OCI-LY7 (cell line): ENCODE results near the gene CD52. TPM values are rescaled to one million over a fixed set of nuclear protein-coding genes. Genes with fewer than 3 reads are reported as not detected.

ENCODE experiments used
- BruUV-seq: library from RNA; stranded (reverse); fragments of 400-500 nt; replicated peaks from 2 replicates; lab custom pipeline; 2021; lab: Mats Ljungman, UMichigan
- CTCF ChIA-PET: fragments of 300-600 bp; sonication (Branson Sonifier 250); formaldehyde crosslinking; loops from one replicate; lab custom pipeline; 2022; ENCODE audit warnings: antibody characterized with exemption; ENCODE audit not compliant: unreplicated experiment; lab: Charles Lee
- POLR2A ChIA-PET: fragments of 300-600 bp; sonication (Branson Sonifier 250); formaldehyde crosslinking; loops from one replicate; lab custom pipeline; 2022; ENCODE audit warnings: antibody characterized with exemption; lab: Charles Lee
- DNase-seq: peaks from one replicate; pipeline ENCODE4 v3.0.0-alpha.2; 2015; ENCODE audit warnings: low spot score
- H2AFZ ChIP-seq: fragments of 200-600 bp; sonication (generic), shearing (Covaris generic); 2 replicates; pipeline ENCODE4 v1.6.1; 2014; ENCODE audit warnings: mild to moderate bottlenecking, antibody characterized with exemption, low read length, moderate library complexity
- H3K27ac ChIP-seq: fragments of 200-600 bp; sonication (generic); 2 replicates; pipeline ENCODE4 v1.5.1; 2014; ENCODE audit warnings: mixed run types, low read depth, mild to moderate bottlenecking, moderate library complexity, low read length, inconsistent platforms; ENCODE audit not compliant: poor library complexity, severe bottlenecking
- H3K36me3 ChIP-seq: fragments of 200-600 bp; sonication (generic); 2 replicates; pipeline ENCODE4 v1.6.1; 2014; ENCODE audit warnings: mild to moderate bottlenecking, antibody characterized with exemption, low read length, moderate library complexity, mixed read lengths; ENCODE audit not compliant: insufficient read depth
- H3K4me1 ChIP-seq: fragments of 200-600 bp; sonication (generic); 2 replicates; pipeline ENCODE4 v1.5.1; 2014; ENCODE audit warnings: mild to moderate bottlenecking, low read length; ENCODE audit not compliant: insufficient read depth, poor library complexity, severe bottlenecking
- H3K4me2 ChIP-seq: fragments of 200-600 bp; sonication (generic); 2 replicates; pipeline ENCODE4 v1.6.1; 2014; ENCODE audit warnings: mild to moderate bottlenecking, low read length
- H3K4me3 ChIP-seq: fragments of 200-600 bp; sonication (generic); 2 replicates; pipeline ENCODE4 v1.5.1; 2014; ENCODE audit warnings: mild to moderate bottlenecking, low read depth, low read length; ENCODE audit not compliant: poor library complexity, severe bottlenecking
- H3K79me2 ChIP-seq: fragments of 200-600 bp; sonication (generic); 2 replicates; pipeline ENCODE4 v1.6.1; 2016; ENCODE audit warnings: low read depth, mild to moderate bottlenecking, low read length, moderate library complexity, mixed read lengths; ENCODE audit not compliant: insufficient read depth
- H3K9me2 ChIP-seq: fragments of 200-600 bp; sonication (generic); 2 replicates; pipeline ENCODE4 v1.6.1; 2016; ENCODE audit warnings: mild to moderate bottlenecking, low read length, mixed read lengths; ENCODE audit not compliant: insufficient read depth
- H3K9me3 ChIP-seq: fragments of 200-600 bp; sonication (generic); 2 replicates; pipeline ENCODE4 v1.6.1; 2014; ENCODE audit warnings: mild to moderate bottlenecking, mixed run types, low read length, mixed read lengths
- H4K20me1 ChIP-seq: fragments of 200-600 bp; sonication (generic); 2 replicates; pipeline ENCODE4 v1.6.1; 2014; ENCODE audit warnings: mild to moderate bottlenecking, antibody characterized with exemption, low read length, moderate library complexity, mixed read lengths; ENCODE audit not compliant: insufficient read depth
- EZH2phosphoT487 ChIP-seq: fragments of 200-600 bp; sonication (generic); IDR thresholded peaks from 2 replicates; pipeline ENCODE4 v1.6.1; 2018; ENCODE audit warnings: low read depth, borderline replicate concordance, mild to moderate bottlenecking, mixed run types, antibody characterized with exemption, low read length, moderate library complexity, mixed read lengths
- intact Hi-C: fragments of 100-400 bp; cut with micrococcal nuclease; formaldehyde crosslinking; loops from one replicate; pipeline ENCODE4 v1.10.0; 2022; ENCODE audit not compliant: unreplicated experiment
- total RNA-seq, 2 experiments: library from RNA; depleted of rRNA in 1 of 2; stranded (reverse); fragments of >200 nt in 1 of 2; shearing (Covaris generic) in 1 of 2; gene quantifications; 2 replicates each; pipeline ENCODE4 v1.2.3, GENCODE V29; 2014 to 2022
- TF ChIP-seq, protein P1 (sequence below): fragments of 200-600 bp; sonication (generic); conservative IDR thresholded peaks from 2 replicates; pipeline ENCODE4 v1.5.1; 2014; ENCODE audit warnings: mild to moderate bottlenecking, antibody characterized with exemption, low read length, moderate library complexity, mixed read lengths

Gene CD52
- total RNA-seq, 2 experiments from 2014 or later, result 470 to 769 TPM

DNA sequence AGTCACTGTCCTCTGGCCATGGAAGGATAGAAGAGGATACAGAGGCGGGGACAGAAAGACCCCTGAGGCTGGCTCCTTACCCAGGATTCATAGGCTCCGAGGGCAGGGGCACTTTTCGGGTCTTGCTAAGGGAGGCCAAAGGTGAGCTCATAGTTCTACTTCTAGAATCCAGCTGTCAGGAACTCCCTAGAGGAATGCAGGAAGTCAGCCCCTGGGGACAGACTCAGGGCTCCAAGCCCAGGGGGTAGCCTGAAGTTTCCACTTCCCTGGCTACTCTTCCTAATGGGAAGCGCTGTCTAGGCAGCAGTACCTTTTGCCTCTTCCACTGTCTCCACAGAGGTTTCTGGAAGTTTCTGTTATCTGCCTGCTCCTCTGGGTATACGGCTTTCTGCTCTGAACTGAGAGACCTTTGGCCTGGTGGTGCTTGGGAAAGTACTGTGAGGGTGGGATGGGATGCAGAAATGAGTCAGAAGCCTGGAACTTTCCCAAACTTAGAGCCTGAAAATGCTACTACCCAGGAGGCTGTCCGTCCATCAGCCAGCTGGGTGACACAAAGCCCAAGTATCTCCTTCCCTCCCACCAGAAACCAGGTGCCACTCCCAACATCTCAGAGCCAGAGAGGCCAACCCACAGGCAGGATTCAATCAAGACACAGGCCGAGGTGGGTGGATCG, 14.9 kb upstream of the CD52 start:
- peak overlapping the region; percentile 2; the same call in 1 of the 2 replicates for H3K4me2 ChIP-seq
- no TSS peak for BruUV-seq
- peaks cover 79% of the 10 kb centered on the region for H3K4me1 ChIP-seq
- intact Hi-C loops, result no loop called here
- ChIA-PET CTCF (no interaction called here), POLR2A (interaction anchor here (1.0 to 1.6 kb wide), 3 partner anchors 13 to 19 kb away, joined by 3 to 10 read pairs (median 6); no protein-coding TSS in a partner anchor)
- no peaks in the 10 kb centered on the region for H3K9me3 ChIP-seq
- no peaks in the 10 kb centered on the region for H3K9me2 ChIP-seq
- TF ChIP-seq EZH2phosphoT487, result no peak
- TF ChIP-seq, protein P1, sequence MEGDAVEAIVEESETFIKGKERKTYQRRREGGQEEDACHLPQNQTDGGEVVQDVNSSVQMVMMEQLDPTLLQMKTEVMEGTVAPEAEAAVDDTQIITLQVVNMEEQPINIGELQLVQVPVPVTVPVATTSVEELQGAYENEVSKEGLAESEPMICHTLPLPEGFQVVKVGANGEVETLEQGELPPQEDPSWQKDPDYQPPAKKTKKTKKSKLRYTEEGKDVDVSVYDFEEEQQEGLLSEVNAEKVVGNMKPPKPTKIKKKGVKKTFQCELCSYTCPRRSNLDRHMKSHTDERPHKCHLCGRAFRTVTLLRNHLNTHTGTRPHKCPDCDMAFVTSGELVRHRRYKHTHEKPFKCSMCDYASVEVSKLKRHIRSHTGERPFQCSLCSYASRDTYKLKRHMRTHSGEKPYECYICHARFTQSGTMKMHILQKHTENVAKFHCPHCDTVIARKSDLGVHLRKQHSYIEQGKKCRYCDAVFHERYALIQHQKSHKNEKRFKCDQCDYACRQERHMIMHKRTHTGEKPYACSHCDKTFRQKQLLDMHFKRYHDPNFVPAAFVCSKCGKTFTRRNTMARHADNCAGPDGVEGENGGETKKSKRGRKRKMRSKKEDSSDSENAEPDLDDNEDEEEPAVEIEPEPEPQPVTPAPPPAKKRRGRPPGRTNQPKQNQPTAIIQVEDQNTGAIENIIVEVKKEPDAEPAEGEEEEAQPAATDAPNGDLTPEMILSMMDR, result no peak
- H3K79me2 ChIP-seq, result peaks cover 39% of the 10 kb centered on the region
- peaks cover 29% of the 10 kb centered on the region; the same call in 1 of the 2 replicates for H3K36me3 ChIP-seq
- H4K20me1 ChIP-seq, result no peaks in the 10 kb centered on the region
- no peak for DNase-seq
- H2AFZ ChIP-seq, result no peak overlapping the region
- no peak overlapping the region for H3K4me3 ChIP-seq
- peak overlapping the region; percentile 11 for H3K27ac ChIP-seq

DNA sequence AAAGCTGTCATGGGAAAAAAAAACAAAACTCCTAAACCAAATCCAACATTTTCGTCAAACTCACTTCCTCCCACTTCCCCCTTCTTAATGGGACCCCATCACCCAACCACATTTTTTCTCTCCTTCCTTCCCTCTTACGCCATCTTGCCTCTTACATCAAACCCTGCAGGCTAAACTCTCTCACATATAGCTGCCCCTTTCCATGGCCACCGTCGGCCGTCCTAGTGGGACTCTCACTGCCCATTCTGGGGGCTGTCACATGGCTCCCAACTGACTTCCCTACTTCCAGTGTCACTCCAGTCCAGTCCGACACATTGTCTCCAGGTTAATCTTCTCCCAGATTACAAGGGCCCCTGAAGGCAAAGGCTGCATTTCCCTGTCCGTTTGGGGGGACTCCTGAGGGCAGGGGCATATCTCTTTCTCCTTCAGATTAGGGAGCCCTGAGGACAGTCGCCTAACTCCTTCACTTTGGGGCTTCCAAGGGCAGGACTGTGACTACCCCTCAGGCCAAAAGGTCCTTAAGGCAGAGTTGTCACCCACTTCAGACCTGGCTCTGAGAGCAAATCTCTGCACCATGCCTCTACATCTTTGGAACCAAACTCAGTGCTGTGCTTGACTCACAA, 12.0 kb upstream of the CD52 start:
- Histone ChIP-seq H3K9me3 (no peaks in the 10 kb centered on the region), H3K4me2 (peak overlapping the region; percentile 96), H3K27ac (peak overlapping the region; percentile 98), H3K79me2 (peaks cover 39% of the 10 kb centered on the region), H4K20me1 (no peaks in the 10 kb centered on the region), H3K36me3 (peaks cover 16% of the 10 kb centered on the region; the same call in 1 of the 2 replicates), H3K4me1 (peaks cover 70% of the 10 kb centered on the region), H2AFZ (peak overlapping the region; percentile 51; the same call in 1 of the 2 replicates), H3K4me3 (peak overlapping the region; percentile 95), H3K9me2 (no peaks in the 10 kb centered on the region)
- intact Hi-C loops, result no loop called here
- POLR2A ChIA-PET, result interaction anchor here (0.9 to 7.9 kb wide), 4 partner anchors 10 to 20 kb away, joined by 3 to 106 read pairs (median 8); partner anchors contain the start of gene CD52
- TF ChIP-seq, protein P1, result no peak
- no peak for TF ChIP-seq EZH2phosphoT487
- no peak for DNase-seq
- BruUV-seq, result TSS peak; percentile 68
- CTCF ChIA-PET, result no interaction called here
